ENCODE results near the gene TLR5. TPM values are rescaled to one million over a fixed set of nuclear protein-coding genes. Genes with fewer than 3 reads are reported as not detected.

TLR5 gene
- total and polyA plus RNA-seq, 2 donors (not counting 1 experiment from before 2014, with no cell fraction given) = 0.17 to 0.19 TPM

GRCh38 chr1:223126741-223127140 lies 16.3 kb downstream of the TLR5 start:
- no peak overlapping the region for H3K9ac ChIP-seq (ENCODE audit: insufficient read depth, low read length)
- H3K4me2 ChIP-seq (ENCODE audit: extremely low read depth, insufficient read depth, low read length) = no peak overlapping the region
- no peaks in the 10 kb centered on the region for H3K36me3 ChIP-seq (ENCODE audit: control insufficient read depth, insufficient read depth, low read length)
- no peak overlapping the region for H3K27ac ChIP-seq (ENCODE audit: insufficient read depth, low read length)
- no peaks in the 10 kb centered on the region for H3K9me3 ChIP-seq (ENCODE audit: control insufficient read depth, insufficient read depth, low read depth, low read length)
- no peak for DNase-seq (ENCODE audit: low read depth in 2 of 2)
- no peaks in the 10 kb centered on the region for H3K27me3 ChIP-seq (ENCODE audit: control insufficient read depth, insufficient read depth, low read length)
- H3K79me2 ChIP-seq (ENCODE audit: control insufficient read depth, insufficient read depth, low read length) = no peaks in the 10 kb centered on the region
- no peak overlapping the region for H3K4me3 ChIP-seq (replicated peaks in 1 of 4; ENCODE audit: control extremely low read depth in 1 of 4, insufficient read depth in 1 of 4, low read depth in 3 of 4, low read length in 4 of 4)
- H4K20me1 ChIP-seq (ENCODE audit: control insufficient read depth, extremely low read depth, insufficient read depth, low read length) = no peaks in the 10 kb centered on the region
- H2AFZ ChIP-seq (ENCODE audit: low read length) = no peak overlapping the region
- TF ChIP-seq CTCF (conservative IDR thresholded peaks at IDR 0.05 in 1 of 2, IDR thresholded peaks at IDR 0.05 in 1 of 2; ENCODE audit: low read depth in 1 of 2, low read length in 2 of 2) (no peak), EZH2 (IDR thresholded peaks at IDR 0.05; ENCODE audit: low read length, missing control alignments) (no peak)
- H3K4me1 ChIP-seq (ENCODE audit: control insufficient read depth, extremely low read depth, insufficient read depth, low read length) = peaks cover 2% of the 10 kb centered on the region

GRCh38 chr1:223125766-223126165 lies 17.3 kb downstream of the TLR5 start:
- Histone ChIP-seq H3K4me3 (replicated peaks in 1 of 4; ENCODE audit: control extremely low read depth in 1 of 4, insufficient read depth in 1 of 4, low read depth in 3 of 4, low read length in 4 of 4) (no peak overlapping the region), H3K79me2 (ENCODE audit: control insufficient read depth, insufficient read depth, low read length) (no peaks in the 10 kb centered on the region), H2AFZ (ENCODE audit: low read length) (no peak overlapping the region), H3K4me1 (ENCODE audit: control insufficient read depth, extremely low read depth, insufficient read depth, low read length) (peaks cover 2% of the 10 kb centered on the region), H3K4me2 (ENCODE audit: extremely low read depth, insufficient read depth, low read length) (no peak overlapping the region), H4K20me1 (ENCODE audit: control insufficient read depth, extremely low read depth, insufficient read depth, low read length) (no peaks in the 10 kb centered on the region), H3K27me3 (ENCODE audit: control insufficient read depth, insufficient read depth, low read length) (no peaks in the 10 kb centered on the region), H3K27ac (ENCODE audit: insufficient read depth, low read length) (no peak overlapping the region), H3K36me3 (ENCODE audit: control insufficient read depth, insufficient read depth, low read length) (no peaks in the 10 kb centered on the region), H3K9me3 (ENCODE audit: control insufficient read depth, insufficient read depth, low read depth, low read length) (no peaks in the 10 kb centered on the region), H3K9ac (ENCODE audit: insufficient read depth, low read length) (no peak overlapping the region)
- DNase-seq (ENCODE audit: low read depth in 2 of 2) = no peak
- TF ChIP-seq EZH2 (IDR thresholded peaks at IDR 0.05; ENCODE audit: low read length, missing control alignments) = no peak
- TF ChIP-seq CTCF (conservative IDR thresholded peaks at IDR 0.05 in 1 of 2, IDR thresholded peaks at IDR 0.05 in 1 of 2; ENCODE audit: low read depth in 1 of 2, low read length in 2 of 2) = no peak

GRCh38 chr1:223123011-223123610 lies 19.9 kb downstream of the TLR5 start:
- peaks cover 2% of the 10 kb centered on the region for H3K4me1 ChIP-seq (ENCODE audit: control insufficient read depth, extremely low read depth, insufficient read depth, low read length)
- H3K27ac ChIP-seq (ENCODE audit: insufficient read depth, low read length) = no peak overlapping the region
- H3K4me2 ChIP-seq (ENCODE audit: extremely low read depth, insufficient read depth, low read length) = peak overlapping the region; percentile 38
- H2AFZ ChIP-seq (ENCODE audit: low read length) = no peak overlapping the region
- TF ChIP-seq EZH2 (IDR thresholded peaks at IDR 0.05; ENCODE audit: low read length, missing control alignments) (no peak), CTCF (conservative IDR thresholded peaks at IDR 0.05 in 1 of 2, IDR thresholded peaks at IDR 0.05 in 1 of 2; ENCODE audit: low read depth in 1 of 2, low read length in 2 of 2) (no peak)
- no peaks in the 10 kb centered on the region for H3K36me3 ChIP-seq (ENCODE audit: control insufficient read depth, insufficient read depth, low read length)
- H4K20me1 ChIP-seq (ENCODE audit: control insufficient read depth, extremely low read depth, insufficient read depth, low read length) = no peaks in the 10 kb centered on the region
- DNase-seq (ENCODE audit: low read depth in 2 of 2) = no peak
- no peak overlapping the region for H3K4me3 ChIP-seq (replicated peaks in 1 of 4; ENCODE audit: control extremely low read depth in 1 of 4, insufficient read depth in 1 of 4, low read depth in 3 of 4, low read length in 4 of 4)
- H3K27me3 ChIP-seq (ENCODE audit: control insufficient read depth, insufficient read depth, low read length) = no peaks in the 10 kb centered on the region
- no peaks in the 10 kb centered on the region for H3K9me3 ChIP-seq (ENCODE audit: control insufficient read depth, insufficient read depth, low read depth, low read length)
- no peaks in the 10 kb centered on the region for H3K79me2 ChIP-seq (ENCODE audit: control insufficient read depth, insufficient read depth, low read length)
- no peak overlapping the region for H3K9ac ChIP-seq (ENCODE audit: insufficient read depth, low read length)
